Measurements from ENCODE around the gene DLGAP5.

DLGAP5 gene

GRCh38 chr14:55191203-55192053 is at the start of gene DLGAP5:
TSS of gene DLGAP5 (minus strand) at chr14:55191585. CDS start at chr14:55189179, 2,406 bp downstream.
- DNase-seq (ENCODE audit: low spot score): peak; percentile 95

GRCh38 chr14:55240526-55241178 is 49.3 kb upstream of the DLGAP5 start:
- DNase-seq (ENCODE audit: low spot score): no peak

GRCh38 chr14:55239320-55239719 is 47.9 kb upstream of the DLGAP5 start:
- no peak for DNase-seq (ENCODE audit: low spot score)

- DNase-seq (ENCODE audit: low spot score): no peak
Observed at GRCh38 chr14:55238019-55238680, 46.8 kb upstream of the DLGAP5 start.

- no peak for DNase-seq (ENCODE audit: low spot score)
Observed at GRCh38 chr14:55233591-55233990, 42.2 kb upstream of the DLGAP5 start.

GRCh38 chr14:55228261-55228660 is 36.9 kb upstream of the DLGAP5 start:
- DNase-seq (ENCODE audit: low spot score): no peak

GRCh38 chr14:55223364-55223763 is 32.0 kb upstream of the DLGAP5 start:
- no peak for DNase-seq (ENCODE audit: low spot score)

- DNase-seq (ENCODE audit: low spot score): no peak
Observed at GRCh38 chr14:55221968-55222367, 30.6 kb upstream of the DLGAP5 start.

GRCh38 chr14:55221186-55221585 is 29.8 kb upstream of the DLGAP5 start:
- DNase-seq (ENCODE audit: low spot score): peak; percentile 80

GRCh38 chr14:55220230-55220629 is 28.8 kb upstream of the DLGAP5 start:
- no peak for DNase-seq (ENCODE audit: low spot score)

- DNase-seq (ENCODE audit: low spot score): no peak
Observed at GRCh38 chr14:55212634-55213033, 21.2 kb upstream of the DLGAP5 start.

GRCh38 chr14:55207832-55208231 is 16.4 kb upstream of the DLGAP5 start:
- no peak for DNase-seq (ENCODE audit: low spot score)

- no peak for DNase-seq (ENCODE audit: low spot score)
Observed at GRCh38 chr14:55206175-55206693, 14.8 kb upstream of the DLGAP5 start.

- DNase-seq (ENCODE audit: low spot score): no peak
Observed at GRCh38 chr14:55201219-55202101, 10.1 kb upstream of the DLGAP5 start.

GRCh38 chr14:55200651-55201050 is 9.3 kb upstream of the DLGAP5 start:
- no peak for DNase-seq (ENCODE audit: low spot score)

GRCh38 chr14:55198749-55199148 is 7.4 kb upstream of the DLGAP5 start:
- DNase-seq (ENCODE audit: low spot score): no peak

GRCh38 chr14:55194656-55195355 is 3.4 kb upstream of the DLGAP5 start:
- DNase-seq (ENCODE audit: low spot score): no peak

- no peak for DNase-seq (ENCODE audit: low spot score)
Observed at GRCh38 chr14:55192054-55192621, 753 bp upstream of the DLGAP5 start.

GRCh38 chr14:55190906-55191202 is 531 bp downstream of the DLGAP5 start:
- DNase-seq (ENCODE audit: low spot score): no peak

- peak; percentile 65 for DNase-seq (ENCODE audit: low spot score)
Observed at GRCh38 chr14:55188686-55189295, 2.6 kb downstream of the DLGAP5 start.
